HepG2 (cell line): ENCODE results near the gene PRSS12. TPM values are rescaled to one million over a fixed set of nuclear protein-coding genes. Genes with fewer than 3 reads are reported as not detected.

Experiments
- E2F1 ChIP-seq: sonication (generic); formaldehyde crosslinking; IDR thresholded peaks from 2 replicates; pipeline ENCODE4 v1.5.0; 2020; ENCODE audit warnings: missing genetic modification reagents
- HMG20B ChIP-seq: conservative IDR thresholded peaks from 2 replicates; pipeline ENCODE4 v1.6.1; 2016; ENCODE audit warnings: missing genetic modification reagents, missing compliant biosample characterization
- MIER2 ChIP-seq: IDR thresholded peaks from 2 replicates; pipeline ENCODE4 v1.6.1; 2016; ENCODE audit warnings: missing biosample characterization, missing genetic modification reagents
- NR0B2 ChIP-seq: sonication (generic); formaldehyde crosslinking; IDR thresholded peaks from 2 replicates; pipeline ENCODE4 v1.4.0; 2020; ENCODE audit warnings: mild to moderate bottlenecking, missing genetic modification reagents
- NR1H2 ChIP-seq: sonication (generic); formaldehyde crosslinking; IDR thresholded peaks from 2 replicates; pipeline ENCODE4 v1.8.1; 2022; ENCODE audit warnings: low read depth, missing genetic modification reagents, borderline replicate concordance
- NR2C2 ChIP-seq: sonication (generic); formaldehyde crosslinking; IDR thresholded peaks from 2 replicates; pipeline ENCODE4 v1.4.0; 2020; ENCODE audit warnings: missing genetic modification reagents, mild to moderate bottlenecking, moderate library complexity, borderline replicate concordance
- SRSF9 ChIP-seq: fragments of 200-400 bp; formaldehyde crosslinking; IDR thresholded peaks from 2 replicates; pipeline ENCODE4 v1.6.1; 2018; ENCODE audit warnings: borderline replicate concordance, mild to moderate bottlenecking, low read depth, low read length; ENCODE audit not compliant: insufficient read depth, poor library complexity, severe bottlenecking
- TBL1XR1 ChIP-seq: fragments of 150-350 bp; IDR thresholded peaks from 2 replicates; pipeline ENCODE4 v1.6.1; 2014; ENCODE audit warnings: borderline replicate concordance, low read length; ENCODE audit not compliant: partially characterized antibody
- TERF1 ChIP-seq: sonication (generic); formaldehyde crosslinking; IDR thresholded peaks from 2 replicates; pipeline ENCODE4 v1.8.0; 2022; ENCODE audit warnings: mild to moderate bottlenecking, missing genetic modification reagents, moderate library complexity
- TGIF2 ChIP-seq: IDR thresholded peaks from 2 replicates; pipeline ENCODE4 v1.6.1; 2016; ENCODE audit warnings: control low read depth, missing compliant biosample characterization
- ZMYM2 ChIP-seq: sonication (generic); formaldehyde crosslinking; IDR thresholded peaks from 2 replicates; pipeline ENCODE4 v1.8.0; 2022; ENCODE audit warnings: mild to moderate bottlenecking, missing genetic modification reagents
- ZNF256 ChIP-seq: sonication (generic); formaldehyde crosslinking; conservative IDR thresholded peaks from 2 replicates; pipeline ENCODE4 v1.4.0; 2020; ENCODE audit warnings: missing genetic modification reagents
- ZNF281 ChIP-seq: sonication (generic); formaldehyde crosslinking; IDR thresholded peaks from 2 replicates; pipeline ENCODE4 v1.4.0; 2020; ENCODE audit warnings: missing genetic modification reagents, borderline replicate concordance
- ZNF296 ChIP-seq: sonication (generic); formaldehyde crosslinking; conservative IDR thresholded peaks from 2 replicates; pipeline ENCODE4 v1.5.0; 2020; ENCODE audit warnings: mild to moderate bottlenecking, missing genetic modification reagents
- ZNF383 ChIP-seq: sonication (generic); formaldehyde crosslinking; IDR thresholded peaks from 2 replicates; pipeline ENCODE4 v1.4.0; 2020; ENCODE audit warnings: missing genetic modification reagents, mild to moderate bottlenecking, borderline replicate concordance
- ZNF883 ChIP-seq: sonication (generic); formaldehyde crosslinking; IDR thresholded peaks from 2 replicates; pipeline ENCODE4 v1.5.1; 2020; ENCODE audit warnings: mild to moderate bottlenecking, missing genetic modification reagents; ENCODE audit errors: not compliant biosample characterization
- polyA plus RNA-seq, 8 experiments: library from polyadenylated mRNA; depleted of rRNA in 3 of 8; stranded (reverse) in 7 of 8; unstranded in 1 of 8; fragments of >200 nt; fragmentation: Illumina TruSeq in 4 of 8; extraction: Trizol in 4 of 8; gene quantifications; 2 replicates each; pipeline versions ENCODE4 v1.2.1 to v1.2.3, GENCODE V29; 2011 to 2016; ENCODE audit warnings: low read depth in 4 of 8, missing spikeins in 1 of 8, mixed read lengths in 1 of 8; ENCODE audit not compliant: insufficient read depth in 1 of 8
- total RNA-seq, 5 experiments: library from RNA; depleted of rRNA; stranded (reverse); fragments of >200 nt; fragmentation: Illumina TruSeq; extraction: Trizol; gene quantifications; 2 replicates each; pipeline ENCODE4 v1.2.3, GENCODE V29; 2016; ENCODE audit warnings: low read depth in 1 of 5

Gene PRSS12
- total and polyA plus RNA-seq, 2 of the 13 experiments (the other 11 are each of a cell fraction or from before 2014, with no cell fraction given) = 0.02 TPM; not detected in 1

GRCh38 chr4:118278473-118279274, 74.1 kb downstream of the PRSS12 start (continued):
- TF ChIP-seq NR2C2 (CRISPR knock-in tag) = peak; percentile 36; the same call in 1 of the 2 replicates
- peak; percentile 12; the same call in 1 of the 2 replicates for TF ChIP-seq ZNF383
- peak; percentile 70; the same call in 1 of the 2 replicates for TF ChIP-seq MIER2 (CRISPR knock-in tag)
- TF ChIP-seq ZNF281 = peak; percentile 86
- no peak for TF ChIP-seq ZNF883
- no peak for TF ChIP-seq TBL1XR1
- TF ChIP-seq NR0B2 = peak; percentile 92
- TF ChIP-seq TGIF2 = 0 out of 2 replicates have a peak, but pooled peaks have one; percentile 79
- TF ChIP-seq ZNF256 (CRISPR knock-in tag) = peak; percentile 83; the same call in 1 of the 2 replicates
- TF ChIP-seq ZMYM2 = no peak
- peak; percentile 57; the same call in 1 of the 2 replicates for TF ChIP-seq NR1H2 (CRISPR knock-in tag)
- no peak for TF ChIP-seq SRSF9
- no peak; the same call in 1 of the 2 replicates for TF ChIP-seq HMG20B (CRISPR knock-in tag)
- TF ChIP-seq ZNF296 (CRISPR knock-in tag) = no peak
- no peak for TF ChIP-seq TERF1
- peak; percentile 59; the same call in 1 of the 2 replicates for TF ChIP-seq E2F1 (CRISPR knock-in tag)
